Measurements from ENCODE around the gene ATF4.
A peak's percentile ranks its signal among the peaks of the same experiment; 100 is the strongest.

ATF4 gene

GRCh38 chr22:39530116-39530515 lies 9.8 kb downstream of the ATF4 start:
- DNase-seq, result no peak

- no peak for DNase-seq
Measured at GRCh38 chr22:39530692-39531331, 10.4 kb downstream of the ATF4 start.

- DNase-seq, result peak; percentile 98
Measured at GRCh38 chr22:39532215-39533073, 12.1 kb downstream of the ATF4 start, which contains the start of gene RPS19BP1. RPS19BP1 (minus strand) TSS chr22:39532748; CDS start chr22:39532738, 10 bp downstream.

- no peak for DNase-seq
Measured at GRCh38 chr22:39534092-39534506, 13.7 kb downstream of the ATF4 start.

GRCh38 chr22:39534591-39535356 lies 14.4 kb downstream of the ATF4 start:
- peak; percentile 89 for DNase-seq

- DNase-seq, result no peak
Measured at GRCh38 chr22:39535357-39535725, 15.0 kb downstream of the ATF4 start.

GRCh38 chr22:39535831-39536449 lies 15.6 kb downstream of the ATF4 start:
- no peak for DNase-seq

- DNase-seq, result no peak
Measured at GRCh38 chr22:39536711-39537110, 16.3 kb downstream of the ATF4 start.

- DNase-seq, result no peak
Measured at GRCh38 chr22:39537975-39538374, 17.6 kb downstream of the ATF4 start.

- no peak for DNase-seq
Measured at GRCh38 chr22:39543095-39543494, 22.7 kb downstream of the ATF4 start.

- DNase-seq, result no peak
Measured at GRCh38 chr22:39545386-39546365, 25.3 kb downstream of the ATF4 start.

- no peak for DNase-seq
Measured at GRCh38 chr22:39546889-39547586, 26.7 kb downstream of the ATF4 start.

GRCh38 chr22:39547587-39547947 lies 27.2 kb downstream of the ATF4 start:
- DNase-seq, result no peak

- DNase-seq, result no peak
Measured at GRCh38 chr22:39553429-39553828, 33.1 kb downstream of the ATF4 start.

GRCh38 chr22:39554151-39554550 lies 33.8 kb downstream of the ATF4 start:
- no peak for DNase-seq

GRCh38 chr22:39556970-39557841 lies 36.8 kb downstream of the ATF4 start:
- DNase-seq, result no peak

- DNase-seq, result no peak
Measured at GRCh38 chr22:39558254-39558727, 37.9 kb downstream of the ATF4 start.

- DNase-seq, result no peak
Measured at GRCh38 chr22:39558950-39559349, 38.6 kb downstream of the ATF4 start.

- DNase-seq, result no peak
Measured at GRCh38 chr22:39559456-39560105, 39.2 kb downstream of the ATF4 start.

All from activated CD4-positive, CD25-positive, alpha-beta regulatory T cell treated with anti-CD3 and anti-CD28 coated beads, Interleukin-2, amount 50 U/mL, for 72 hours (primary cell).